ENCODE measurements around the gene RITA1. TPM values are rescaled to one million over a fixed set of nuclear protein-coding genes. Genes with fewer than 3 reads are reported as not detected.

Gene RITA1
- total RNA-seq, 4 donors from 2014 or later: 12.3 to 21.4 (median 16.2) TPM

- intact Hi-C loops (cut with DNase I): no loop called here
- Histone ChIP-seq H3K27me3 (no peaks in the 10 kb centered on the region), H3K4me3 (no peak overlapping the region), H3K36me3 (peaks cover 0 to 9% (median 6%) of the 10 kb centered on the region in 4 donors), H3K4me1 (peaks cover 11 to 18% (median 15%) of the 10 kb centered on the region in 4 donors), H3K27ac (replicated peaks in 1 of 4) (no peak overlapping the region), H3K9me3 (no peaks in the 10 kb centered on the region)
- no peak for DNase-seq (ENCODE audit: extremely low spot score)
- WGBS: 23% methylated on average over 4 of the region's 4 CpGs
- TF ChIP-seq EP300 (IDR thresholded peaks at IDR 0.05) (no peak), POLR2AphosphoS5 (IDR thresholded peaks at IDR 0.05) (peak in 1 of 2 donors; percentile 42), POLR2A (IDR thresholded peaks at IDR 0.05; ENCODE audit: low read depth) (no peak), CTCF (IDR thresholded peaks at IDR 0.05) (peak; percentile 53 to 70 (median 56))
Observed at GRCh38 chr12:113196990-113197389, 11.5 kb downstream of the RITA1 start.

- DNase-seq (ENCODE audit: extremely low spot score): no peak
- Histone ChIP-seq H3K4me1 (peaks cover 11 to 18% (median 15%) of the 10 kb centered on the region in 4 donors), H3K27ac (replicated peaks in 1 of 4) (no peak overlapping the region), H3K36me3 (peaks cover 0 to 5% (median 1%) of the 10 kb centered on the region in 4 donors), H3K9me3 (no peaks in the 10 kb centered on the region), H3K27me3 (no peaks in the 10 kb centered on the region), H3K4me3 (no peak overlapping the region)
- TF ChIP-seq CTCF (IDR thresholded peaks at IDR 0.05) (no peak), EP300 (IDR thresholded peaks at IDR 0.05) (no peak), POLR2A (IDR thresholded peaks at IDR 0.05; ENCODE audit: low read depth) (no peak), POLR2AphosphoS5 (IDR thresholded peaks at IDR 0.05) (no peak)
- intact Hi-C loops (cut with DNase I): no loop called here
- 88% methylated on average over 8 of the region's 8 CpGs for WGBS
Observed at GRCh38 chr12:113197518-113198077, 12.1 kb downstream of the RITA1 start.

- H3K4me1 ChIP-seq: peaks cover 11 to 15% (median 11%) of the 10 kb centered on the region in 4 donors
- intact Hi-C loops (cut with DNase I): no loop called here
- 79% methylated on average over 1 of the region's 1 CpG for WGBS
- no peak overlapping the region for H3K27ac ChIP-seq (replicated peaks in 1 of 4)
- no peaks in the 10 kb centered on the region for H3K36me3 ChIP-seq
- no peak for DNase-seq (ENCODE audit: extremely low spot score)
- no peaks in the 10 kb centered on the region for H3K9me3 ChIP-seq
- H3K4me3 ChIP-seq: no peak overlapping the region
- H3K27me3 ChIP-seq: no peaks in the 10 kb centered on the region
- no peak for TF ChIP-seq POLR2A (IDR thresholded peaks at IDR 0.05; ENCODE audit: low read depth)
- no peak for TF ChIP-seq POLR2AphosphoS5 (IDR thresholded peaks at IDR 0.05)
- TF ChIP-seq CTCF (IDR thresholded peaks at IDR 0.05): no peak
- TF ChIP-seq EP300 (IDR thresholded peaks at IDR 0.05): no peak
Observed at GRCh38 chr12:113198296-113198695, 12.8 kb downstream of the RITA1 start.

DNA sequence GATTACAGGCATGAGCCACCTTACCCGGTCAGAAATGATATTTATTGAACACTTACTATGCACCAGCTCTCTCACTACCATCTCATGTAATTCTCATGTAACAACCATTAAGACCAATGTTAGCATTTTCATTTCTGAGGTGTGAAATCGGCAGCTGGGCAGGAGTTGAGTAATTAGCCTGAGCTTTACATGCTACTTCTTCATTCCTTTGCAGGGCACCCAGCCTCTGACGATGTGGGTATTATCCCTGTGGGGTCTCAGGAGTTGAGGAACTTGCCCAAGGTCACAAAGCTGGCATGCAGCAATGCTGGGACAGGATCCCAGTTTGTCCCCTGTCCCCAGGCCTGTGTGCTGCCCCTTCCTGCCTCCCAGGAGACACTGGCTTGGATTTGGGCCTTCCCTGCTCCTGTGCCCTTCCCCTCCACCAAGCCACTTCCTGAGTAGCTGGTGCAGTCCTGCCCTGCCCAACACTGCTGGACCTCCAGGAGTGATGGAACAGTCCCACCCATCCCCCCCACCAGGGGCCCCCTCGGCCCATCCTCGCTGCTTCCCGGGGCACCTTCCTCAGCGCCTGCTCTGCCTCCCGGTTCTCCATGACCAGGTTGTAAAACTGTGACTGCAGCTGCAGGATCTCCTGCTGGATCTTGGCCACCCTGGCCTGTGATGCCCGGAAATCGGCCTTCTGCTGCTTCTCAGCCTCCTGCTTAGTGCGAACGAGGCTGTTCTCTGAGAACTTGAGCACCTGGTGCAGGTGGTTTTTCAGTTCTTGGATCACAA is 14.7 kb downstream of the RITA1 start:
- H3K9me3 ChIP-seq: no peaks in the 10 kb centered on the region
- peaks cover 0 to 3% (median 0%) of the 10 kb centered on the region in 4 donors for H3K4me1 ChIP-seq
- 75% methylated on average over 3 of the region's 12 CpGs for WGBS
- TF ChIP-seq POLR2AphosphoS5 (IDR thresholded peaks at IDR 0.05): no peak
- TF ChIP-seq CTCF (IDR thresholded peaks at IDR 0.05): no peak
- no peak for TF ChIP-seq EP300 (IDR thresholded peaks at IDR 0.05)
- TF ChIP-seq POLR2A (IDR thresholded peaks at IDR 0.05; ENCODE audit: low read depth): no peak
- H3K36me3 ChIP-seq: no peaks in the 10 kb centered on the region
- no peak for DNase-seq (ENCODE audit: extremely low spot score)
- H3K27me3 ChIP-seq: no peaks in the 10 kb centered on the region
- H3K27ac ChIP-seq (replicated peaks in 1 of 4): no peak overlapping the region
- intact Hi-C loops (cut with DNase I): loop anchor here (10.0 kb wide), 1 partner anchor 225 kb away; the partner anchor contains the start of gene SDSL
- no peak overlapping the region for H3K4me3 ChIP-seq

Data from esophagus muscularis mucosa (tissue), 4 donors.